Subcutaneous abdominal adipose tissue (tissue), 5 donors: ENCODE measurements around the gene RNU7-1.
A peak's percentile ranks its signal among the peaks of the same experiment; 100 is the strongest.

Experiments
- H3K27ac ChIP-seq: one replicate; pipeline ENCODE4 v1.7.0; 2013; ENCODE audit warnings: low read depth, mild to moderate bottlenecking, inconsistent platforms, low read length, moderate library complexity
- H3K27me3 ChIP-seq, 5 donors: one replicate each; pipeline ENCODE4 v1.7.0; 2013; ENCODE audit warnings: low read length in 5 of 5, inconsistent platforms in 1 of 5; ENCODE audit not compliant: control insufficient read depth in 5 of 5, insufficient read depth in 4 of 5
- H3K36me3 ChIP-seq, 5 donors: one replicate each; pipeline ENCODE4 v1.7.0; 2013; ENCODE audit warnings: low read length in 5 of 5; ENCODE audit not compliant: control insufficient read depth in 5 of 5, insufficient read depth in 5 of 5
- H3K4me1 ChIP-seq, 5 donors: one replicate each; pipeline ENCODE4 v1.7.0; 2013; ENCODE audit warnings: low read length in 5 of 5, mild to moderate bottlenecking in 3 of 5, moderate library complexity in 1 of 5; ENCODE audit not compliant: control insufficient read depth in 5 of 5, insufficient read depth in 5 of 5
- H3K4me3 ChIP-seq, 5 donors: one replicate each; pipeline ENCODE4 v1.7.0; 2013; ENCODE audit warnings: low read length in 5 of 5, low read depth in 1 of 5
- H3K9ac ChIP-seq, 5 donors: one replicate each; pipeline ENCODE4 v1.7.0; 2013; ENCODE audit warnings: low read length in 5 of 5, mild to moderate bottlenecking in 4 of 5, moderate library complexity in 3 of 5
- H3K9me3 ChIP-seq, 5 donors: one replicate each; pipeline ENCODE4 v1.7.0; 2013; ENCODE audit warnings: low read length in 5 of 5; ENCODE audit not compliant: control insufficient read depth in 5 of 5
- donor health status: healthy.
- donor health status: healthy.
- donor health status: healthy.
- donor health status: healthy.
- donor health status: healthy.

The RNU7-1 gene

DNA sequence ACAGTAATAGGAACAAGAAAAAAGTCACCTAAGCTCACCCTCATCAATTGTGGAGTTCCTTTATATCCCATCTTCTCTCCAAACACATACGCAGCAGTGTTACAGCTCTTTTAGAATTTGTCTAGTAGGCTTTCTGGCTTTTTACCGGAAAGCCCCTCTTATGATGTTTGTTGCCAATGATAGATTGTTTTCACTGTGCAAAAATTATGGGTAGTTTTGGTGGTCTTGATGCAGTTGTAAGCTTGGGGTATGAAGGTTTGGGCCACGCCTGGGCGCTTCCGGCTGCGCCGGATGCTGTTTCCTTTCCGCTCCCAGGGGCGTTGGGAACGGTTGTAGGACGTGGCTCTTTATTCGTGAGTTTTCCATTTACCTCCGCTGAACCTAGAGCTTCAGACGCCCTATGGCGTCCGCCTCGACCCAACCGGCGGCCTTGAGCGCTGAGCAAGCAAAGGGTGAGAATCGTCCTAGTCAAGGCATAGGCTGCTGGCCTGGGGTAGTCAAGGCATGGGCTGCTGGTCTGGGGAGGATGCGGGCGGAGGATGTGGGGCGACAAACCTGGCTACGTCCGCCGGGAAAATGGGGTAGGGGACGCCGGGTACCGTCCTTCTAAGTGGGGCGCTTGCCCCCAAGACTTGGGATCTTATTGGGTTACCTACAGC is at the start of gene RNU7-1, which contains the start of gene C12orf57:
Gene RNU7-1 (plus strand): TSS at position 95 of the 659 bp plus-strand sequence.
Gene C12orf57 (plus strand): TSS at position 301 of the 659 bp plus-strand sequence. CDS start 100 bp downstream, at position 401.
- Histone ChIP-seq H3K4me3 (peak within 1 kb of the TSS; percentile 68 to 91 (median 77)), H3K4me1 (peaks cover 10 to 58% (median 43%) of the 10 kb centered on the region in 5 donors)

DNA sequence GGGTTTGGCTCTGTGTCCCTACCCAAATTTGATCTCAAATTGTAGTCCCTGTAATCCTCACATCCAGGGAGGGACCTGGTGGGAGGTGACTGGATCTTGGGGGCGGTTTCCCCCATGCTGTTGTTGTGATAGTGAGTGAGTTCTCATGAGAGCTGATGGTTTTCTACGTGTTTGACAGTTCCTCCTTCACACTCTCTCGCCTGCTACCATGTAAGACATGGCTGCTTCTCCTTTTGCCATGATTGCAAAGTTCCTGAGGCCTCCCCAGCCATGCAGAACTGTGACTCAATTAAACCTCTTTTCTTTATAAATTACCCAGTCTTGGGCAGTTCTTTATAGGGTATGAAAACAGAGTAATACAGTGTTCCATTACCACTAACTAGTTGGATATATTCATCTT is 49.3 kb upstream of the RNU7-1 start:
- H3K36me3 ChIP-seq = no peaks in the 10 kb centered on the region
- H3K4me3 ChIP-seq = no peak overlapping the region
- H3K9ac ChIP-seq = no peak overlapping the region
- no peaks in the 10 kb centered on the region for H3K9me3 ChIP-seq
- H3K4me1 ChIP-seq = peaks cover 0 to 13% (median 11%) of the 10 kb centered on the region in 5 donors
- no peak overlapping the region for H3K27ac ChIP-seq
- H3K27me3 ChIP-seq = no peaks in the 10 kb centered on the region

More for the DNA sequence above, at the start of gene RNU7-1, which contains the start of gene C12orf57:
- no peaks in the 10 kb centered on the region for H3K27me3 ChIP-seq
- H3K9me3 ChIP-seq = no peaks in the 10 kb centered on the region
- H3K27ac ChIP-seq = peak within 1 kb of the TSS; percentile 94
- peaks cover 0 to 40% (median 27%) of the 10 kb centered on the region in 5 donors for H3K36me3 ChIP-seq
- H3K9ac ChIP-seq = peak within 1 kb of the TSS; percentile 79 to 87 (median 84)

GRCh38 chr12:6896846-6897435 is 46.7 kb upstream of the RNU7-1 start:
- no peaks in the 10 kb centered on the region for H3K9me3 ChIP-seq
- peaks cover 0 to 8% (median under 1%) of the 10 kb centered on the region in 5 donors for H3K4me1 ChIP-seq
- no peak overlapping the region for H3K27ac ChIP-seq
- H3K4me3 ChIP-seq = no peak overlapping the region
- H3K9ac ChIP-seq = no peak overlapping the region
- no peaks in the 10 kb centered on the region for H3K36me3 ChIP-seq
- no peaks in the 10 kb centered on the region for H3K27me3 ChIP-seq

DNA sequence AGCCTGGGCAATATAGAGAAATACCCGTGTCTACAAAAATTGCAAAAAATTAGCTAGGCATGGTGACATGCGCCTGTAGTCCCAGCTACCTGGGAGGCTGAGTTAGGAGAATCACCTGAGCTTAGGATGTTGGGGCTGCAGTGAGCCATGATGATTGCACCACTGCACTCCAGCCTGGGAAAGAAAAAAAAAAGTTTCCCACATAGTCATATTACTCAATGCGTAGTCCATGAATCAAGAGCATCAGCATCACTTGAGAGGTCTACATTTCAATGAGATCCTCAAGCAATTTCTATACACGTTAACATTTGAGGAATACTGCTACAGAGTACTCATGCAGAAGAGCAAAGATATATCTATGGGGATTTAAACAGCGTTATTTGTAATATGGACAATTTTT is 44.2 kb upstream of the RNU7-1 start:
- Histone ChIP-seq H3K27me3 (no peaks in the 10 kb centered on the region), H3K27ac (no peak overlapping the region), H3K9me3 (no peaks in the 10 kb centered on the region), H3K9ac (no peak overlapping the region), H3K4me3 (no peak overlapping the region), H3K36me3 (no peaks in the 10 kb centered on the region), H3K4me1 (peaks cover 0 to 12% (median 7%) of the 10 kb centered on the region in 5 donors)

- no peaks in the 10 kb centered on the region for H3K27me3 ChIP-seq
- peaks cover 0 to 16% (median 11%) of the 10 kb centered on the region in 5 donors for H3K4me1 ChIP-seq
- no peak overlapping the region for H3K9ac ChIP-seq
- no peak overlapping the region for H3K27ac ChIP-seq
- no peaks in the 10 kb centered on the region for H3K9me3 ChIP-seq
- H3K36me3 ChIP-seq = no peaks in the 10 kb centered on the region
- no peak overlapping the region for H3K4me3 ChIP-seq
These were observed 43.6 kb upstream of the RNU7-1 start for GRCh38 chr12:6899837-6900519.

- Histone ChIP-seq H3K4me1 (peaks cover 0 to 23% (median 15%) of the 10 kb centered on the region in 5 donors), H3K27me3 (no peaks in the 10 kb centered on the region), H3K9me3 (no peaks in the 10 kb centered on the region), H3K9ac (no peak overlapping the region), H3K4me3 (no peak overlapping the region), H3K27ac (no peak overlapping the region), H3K36me3 (peaks cover 0 to 13% (median 0%) of the 10 kb centered on the region in 5 donors)
These were observed 41.2 kb upstream of the RNU7-1 start for GRCh38 chr12:6902448-6902847.

DNA sequence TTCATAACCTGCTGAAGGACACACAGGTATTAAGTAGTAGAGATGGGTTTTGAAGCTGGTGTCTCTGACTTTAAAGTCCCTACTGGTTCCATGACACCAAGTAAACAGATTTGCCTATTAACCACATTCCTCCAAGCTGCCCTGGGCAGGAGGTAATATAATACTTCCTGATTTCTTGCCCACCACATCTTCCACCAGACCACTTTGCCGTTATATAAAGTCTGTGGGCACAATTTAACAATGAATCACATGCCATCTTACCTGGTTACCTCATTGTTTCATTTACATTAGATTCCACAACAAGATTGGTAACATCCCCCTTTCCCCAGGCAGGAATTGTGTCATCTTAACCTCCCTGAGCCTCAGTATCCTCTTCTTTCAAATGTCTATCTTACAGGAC is 39.9 kb upstream of the RNU7-1 start:
- Histone ChIP-seq H3K4me3 (no peak overlapping the region), H3K27ac (no peak overlapping the region)

GRCh38 chr12:6904280-6905276 is 39.0 kb upstream of the RNU7-1 start, which contains the start of gene LRRC23:
LRRC23 (plus strand) TSS chr12:6904822; CDS start chr12:6905634, 812 bp downstream.
- Histone ChIP-seq H3K9ac (peak within 1 kb of the TSS; percentile 19 to 94 (median 66)), H3K36me3 (peaks cover 0 to 19% (median 0%) of the 10 kb centered on the region in 5 donors), H3K4me1 (peaks cover 0 to 21% (median 15%) of the 10 kb centered on the region in 5 donors), H3K4me3 (peak within 1 kb of the TSS; percentile 80 to 99 (median 92)), H3K9me3 (no peaks in the 10 kb centered on the region), H3K27me3 (no peaks in the 10 kb centered on the region), H3K27ac (peak within 1 kb of the TSS; percentile 80)

More for the DNA sequence above, 39.9 kb upstream of the RNU7-1 start:
- Histone ChIP-seq H3K9ac (no peak overlapping the region), H3K27me3 (no peaks in the 10 kb centered on the region), H3K36me3 (peaks cover 0 to 19% (median 0%) of the 10 kb centered on the region in 5 donors), H3K4me1 (peaks cover 0 to 23% (median 15%) of the 10 kb centered on the region in 5 donors), H3K9me3 (no peaks in the 10 kb centered on the region)

DNA sequence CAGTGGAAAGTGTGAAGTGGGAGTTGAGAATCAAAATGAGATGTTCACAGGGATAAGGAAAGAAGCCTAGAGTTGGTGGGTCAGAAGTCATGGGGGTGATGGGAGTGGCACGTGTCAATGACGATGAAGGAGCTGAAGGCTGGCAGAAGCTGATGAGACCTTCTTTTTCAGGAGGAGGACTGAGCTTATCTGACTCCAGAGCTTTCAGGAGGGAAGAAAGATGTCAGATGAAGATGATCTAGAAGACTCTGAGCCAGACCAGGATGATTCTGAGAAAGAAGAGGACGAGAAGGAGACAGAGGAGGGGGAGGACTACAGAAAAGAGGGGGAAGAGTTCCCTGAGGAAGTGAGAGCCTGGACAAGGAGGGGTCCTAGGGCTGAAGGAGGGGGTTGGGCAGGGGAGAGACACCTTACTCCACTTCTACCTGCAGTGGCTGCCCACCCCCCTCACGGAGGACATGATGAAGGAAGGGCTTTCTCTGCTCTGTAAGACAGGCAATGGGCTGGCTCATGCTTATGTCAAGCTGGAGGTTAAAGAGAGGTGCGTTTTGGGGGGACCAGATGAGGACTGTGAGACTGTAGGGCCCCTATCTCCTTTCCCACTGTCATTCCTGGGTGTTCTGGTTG is 38.1 kb upstream of the RNU7-1 start:
- H3K36me3 ChIP-seq = peaks cover 0 to 19% (median 0%) of the 10 kb centered on the region in 5 donors
- peak overlapping the region in 4 of 5 donors; percentile 47 to 94 (median 77) for H3K9ac ChIP-seq
- peak overlapping the region; percentile 80 for H3K27ac ChIP-seq
- H3K9me3 ChIP-seq = no peaks in the 10 kb centered on the region
- no peaks in the 10 kb centered on the region for H3K27me3 ChIP-seq
- H3K4me1 ChIP-seq = peaks cover 0 to 16% (median 14%) of the 10 kb centered on the region in 5 donors
- peak overlapping the region; percentile 80 to 99 (median 92) for H3K4me3 ChIP-seq
